Measurements from ENCODE around the gene NPFF. TPM values are rescaled to one million over a fixed set of nuclear protein-coding genes. Genes with fewer than 3 reads are reported as not detected.

NPFF gene
- total RNA-seq, 1 donor from 2014 or later, result not detected

DNA sequence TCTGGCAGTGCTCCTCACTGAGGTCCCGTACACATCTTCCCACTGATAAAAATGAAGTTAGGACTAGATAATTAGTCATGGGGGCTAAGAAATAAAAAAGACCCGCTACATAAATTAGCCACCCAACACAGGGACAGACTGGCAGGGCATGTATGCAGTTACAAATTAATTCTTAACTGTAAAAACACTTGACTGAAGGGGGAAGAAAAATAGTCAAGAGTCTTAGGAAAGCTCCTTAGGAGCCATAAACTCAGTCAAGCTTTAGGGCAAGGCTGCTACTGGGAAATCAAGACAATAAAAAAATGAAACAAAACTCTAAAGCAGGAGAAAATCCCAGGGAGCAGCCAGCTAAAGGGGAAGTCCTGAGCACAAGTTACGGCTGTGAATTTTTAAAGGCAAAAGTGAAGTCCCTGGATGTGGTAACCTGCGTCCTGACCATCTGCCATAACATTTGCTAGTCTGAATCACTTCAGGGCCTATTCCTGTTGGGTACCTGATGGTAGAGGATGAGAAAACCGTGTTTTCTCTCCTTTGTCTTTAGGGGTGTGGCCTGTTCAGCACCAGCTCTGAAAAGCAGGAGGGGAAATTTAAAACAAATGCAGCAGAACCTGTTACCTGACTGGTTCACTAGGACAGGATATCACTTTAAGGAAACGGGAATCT, 7.5 kb upstream of the NPFF start:
- DNase-seq (ENCODE audit: low spot score), result no peak

DNA sequence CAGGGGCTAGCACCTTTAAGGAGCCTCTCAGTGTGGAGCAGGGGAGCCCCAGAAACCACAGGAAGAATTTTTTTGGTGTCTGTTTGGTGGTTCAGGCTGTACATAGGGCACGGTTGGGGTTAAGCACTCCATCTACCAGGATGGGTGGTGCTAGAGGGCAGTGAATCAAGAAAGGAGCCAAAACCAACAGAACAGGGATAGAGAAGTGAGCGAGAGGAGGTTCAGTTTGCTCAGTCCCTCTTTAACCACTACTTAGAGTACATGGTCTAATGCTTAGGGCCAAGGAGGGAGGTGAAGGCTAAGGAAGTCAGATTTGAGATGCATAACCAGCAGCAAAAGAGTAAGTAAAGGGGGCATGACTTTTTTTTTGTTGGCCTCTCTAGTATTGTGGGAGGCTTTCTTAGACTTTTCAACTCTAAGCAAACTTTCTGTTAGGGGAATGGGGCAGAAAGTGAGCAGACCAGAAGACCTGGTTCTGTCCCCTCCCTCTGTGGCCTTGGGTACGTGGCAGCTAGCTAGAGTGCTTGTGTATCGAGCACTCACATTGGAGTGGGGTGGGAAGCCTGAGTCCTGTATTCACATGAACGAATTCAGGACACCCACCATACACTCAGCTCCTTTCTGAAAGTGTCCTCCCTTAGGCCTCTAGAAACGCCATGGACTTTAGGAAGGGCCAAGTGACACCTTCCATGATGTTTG, 6.6 kb upstream of the NPFF start:
- DNase-seq (ENCODE audit: low spot score), result no peak

DNA sequence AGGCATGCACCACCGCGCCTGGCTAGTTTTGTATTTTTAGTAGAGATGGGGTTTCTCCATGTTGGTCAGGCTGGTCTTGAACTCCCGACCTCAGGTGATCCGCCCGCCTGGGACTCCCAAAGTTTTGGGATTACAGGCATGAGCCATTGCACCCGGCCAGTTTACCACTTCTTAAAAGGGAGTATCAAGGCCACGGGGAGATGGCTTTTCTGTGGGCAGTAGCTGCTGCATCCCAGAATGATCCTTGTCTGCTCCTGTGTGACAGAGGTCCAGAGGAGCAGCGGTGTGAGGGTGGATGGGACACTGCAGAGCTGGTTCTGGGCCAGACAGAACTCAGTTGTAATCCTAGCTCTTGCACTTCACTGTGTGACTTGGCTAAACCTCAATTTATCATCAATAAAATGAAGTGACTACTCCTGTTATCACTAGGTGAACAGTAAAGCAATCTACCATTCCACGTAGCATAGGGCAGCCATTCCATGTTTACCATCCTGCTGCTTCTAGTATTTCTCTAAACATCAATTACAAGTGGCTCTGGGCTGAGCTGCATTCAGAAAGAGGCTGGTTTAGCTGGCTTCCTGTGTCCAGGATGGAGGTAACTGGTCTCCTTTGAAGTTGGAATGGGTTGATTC, 3.0 kb upstream of the NPFF start:
- DNase-seq (ENCODE audit: low spot score), result no peak

DNA sequence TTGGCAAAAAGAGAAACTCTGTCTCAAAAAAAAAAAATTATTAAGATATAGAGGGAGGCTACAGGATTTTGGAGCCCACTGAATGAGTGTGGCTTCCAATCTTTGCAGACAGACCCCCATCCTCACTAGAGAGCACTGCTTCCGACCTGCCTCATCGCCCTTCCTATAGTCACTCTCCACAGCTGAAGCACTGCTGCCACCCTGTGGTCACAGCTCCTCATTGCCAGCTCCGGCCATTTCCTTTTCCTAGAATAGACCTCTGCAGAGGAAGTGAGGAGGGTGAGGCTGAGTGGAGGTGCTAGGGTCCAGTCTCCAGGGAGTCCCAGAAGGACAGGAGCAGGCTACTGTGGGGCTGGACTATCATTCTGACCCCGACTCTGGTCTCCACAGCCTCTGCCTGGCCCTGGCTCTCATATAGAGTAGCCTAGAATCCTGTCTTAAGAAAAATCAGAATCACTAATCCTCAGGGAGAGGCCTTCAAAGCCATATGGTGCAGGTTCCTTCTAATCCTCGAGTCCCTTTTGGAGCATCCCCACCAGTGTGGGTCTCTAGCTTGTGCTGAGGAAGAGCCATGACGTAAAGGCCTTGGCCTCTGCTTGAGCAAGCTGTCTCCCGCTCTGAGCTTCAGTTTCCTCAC, 1.4 kb upstream of the NPFF start:
- peak; percentile 87 for DNase-seq (ENCODE audit: low spot score)

DNA sequence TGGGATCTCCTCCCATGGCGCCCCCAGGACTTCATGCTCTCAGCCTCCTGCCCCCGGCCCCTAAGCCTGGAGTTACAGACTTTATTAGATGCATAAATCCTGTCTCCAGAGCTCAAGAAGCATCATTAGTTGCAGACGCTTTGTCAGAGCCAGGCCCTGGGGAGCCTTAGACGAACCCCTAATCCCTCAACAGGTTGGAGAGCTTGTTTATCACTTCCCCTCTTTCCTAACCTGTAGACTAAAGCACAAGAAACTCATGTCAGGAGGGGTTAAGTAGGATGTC, 260 bp upstream of the NPFF start:
- DNase-seq (ENCODE audit: low spot score), result no peak

DNA sequence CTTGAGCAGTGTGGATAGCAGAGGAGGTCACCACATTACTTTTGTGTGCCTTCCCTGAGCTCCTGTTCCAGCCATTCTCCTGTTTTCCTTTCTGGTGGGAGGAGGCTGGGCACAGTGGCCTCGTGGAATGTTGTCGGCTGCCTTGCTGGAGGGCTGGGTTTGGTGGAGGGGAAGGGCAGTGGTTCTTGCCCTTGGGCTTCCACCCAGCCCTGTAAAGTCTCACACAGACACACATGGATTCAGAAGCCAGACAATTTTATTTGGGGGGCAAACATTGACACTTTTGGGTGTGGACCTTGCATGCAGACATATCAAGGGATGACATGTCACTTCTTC, 866 bp downstream of the NPFF start:
- DNase-seq (ENCODE audit: low spot score), result no peak

DNA sequence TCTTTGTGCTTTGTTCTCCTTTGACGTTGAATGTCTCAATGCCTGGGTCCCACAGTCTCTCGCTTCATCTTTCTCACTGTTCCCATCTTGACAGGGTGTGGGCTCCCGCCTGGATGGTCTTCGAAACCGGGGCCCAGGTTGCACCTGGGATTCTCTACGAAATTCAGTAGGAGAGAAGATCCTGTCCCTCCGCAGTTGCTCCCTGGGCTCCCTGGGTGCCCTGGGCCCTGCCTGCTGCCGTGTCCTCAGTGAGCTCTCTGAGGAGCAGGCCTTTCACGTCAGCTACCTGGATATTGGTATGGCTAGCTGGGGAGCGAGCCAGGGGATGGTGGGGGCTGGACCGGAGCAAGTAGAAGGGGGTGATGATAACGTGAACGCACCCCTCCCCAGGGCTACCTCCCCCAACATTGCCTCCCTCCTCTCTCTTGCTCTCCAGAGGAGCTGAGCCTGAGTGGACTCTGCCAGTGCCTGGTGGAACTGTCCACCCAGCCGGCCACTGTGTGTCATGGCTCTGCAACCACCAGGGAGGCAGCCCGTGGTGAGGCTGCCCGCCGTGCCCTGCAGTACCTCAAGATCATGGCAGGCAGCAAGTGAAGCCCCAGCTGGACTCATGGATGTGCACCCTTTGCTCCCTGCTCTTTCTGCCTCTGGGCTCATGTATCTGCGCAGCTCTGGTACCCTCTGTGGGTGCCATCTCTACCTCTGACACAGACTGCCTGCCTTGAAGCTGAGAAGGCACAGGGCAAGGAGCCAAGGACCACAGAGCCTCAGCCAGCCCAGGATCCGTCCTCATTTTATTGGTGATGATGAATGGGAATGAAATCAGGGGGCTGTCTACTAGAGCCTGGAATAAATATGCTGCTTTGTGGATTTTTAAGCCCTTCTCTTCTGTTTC, 1.5 kb downstream of the NPFF start:
- no peak for DNase-seq (ENCODE audit: low spot score)

DNA sequence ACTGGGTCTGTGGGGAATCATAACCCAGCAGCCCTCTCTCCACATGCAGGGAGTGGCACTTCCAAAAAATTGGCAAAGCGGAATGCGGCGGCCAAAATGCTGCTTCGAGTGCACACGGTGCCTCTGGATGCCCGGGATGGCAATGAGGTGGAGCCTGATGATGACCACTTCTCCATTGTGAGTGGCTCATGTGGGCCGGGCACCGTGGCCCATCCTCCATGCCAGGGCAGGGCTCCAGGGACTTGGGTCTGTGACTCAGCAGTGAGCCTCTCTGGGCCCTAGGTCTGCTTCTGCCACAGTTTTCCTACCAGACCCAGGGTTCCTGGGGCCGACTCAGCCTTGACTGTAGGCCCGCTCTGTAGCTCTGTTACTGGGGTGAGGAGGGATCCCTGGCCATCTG, 2.2 kb downstream of the NPFF start:
- no peak for DNase-seq (ENCODE audit: low spot score)

DNA sequence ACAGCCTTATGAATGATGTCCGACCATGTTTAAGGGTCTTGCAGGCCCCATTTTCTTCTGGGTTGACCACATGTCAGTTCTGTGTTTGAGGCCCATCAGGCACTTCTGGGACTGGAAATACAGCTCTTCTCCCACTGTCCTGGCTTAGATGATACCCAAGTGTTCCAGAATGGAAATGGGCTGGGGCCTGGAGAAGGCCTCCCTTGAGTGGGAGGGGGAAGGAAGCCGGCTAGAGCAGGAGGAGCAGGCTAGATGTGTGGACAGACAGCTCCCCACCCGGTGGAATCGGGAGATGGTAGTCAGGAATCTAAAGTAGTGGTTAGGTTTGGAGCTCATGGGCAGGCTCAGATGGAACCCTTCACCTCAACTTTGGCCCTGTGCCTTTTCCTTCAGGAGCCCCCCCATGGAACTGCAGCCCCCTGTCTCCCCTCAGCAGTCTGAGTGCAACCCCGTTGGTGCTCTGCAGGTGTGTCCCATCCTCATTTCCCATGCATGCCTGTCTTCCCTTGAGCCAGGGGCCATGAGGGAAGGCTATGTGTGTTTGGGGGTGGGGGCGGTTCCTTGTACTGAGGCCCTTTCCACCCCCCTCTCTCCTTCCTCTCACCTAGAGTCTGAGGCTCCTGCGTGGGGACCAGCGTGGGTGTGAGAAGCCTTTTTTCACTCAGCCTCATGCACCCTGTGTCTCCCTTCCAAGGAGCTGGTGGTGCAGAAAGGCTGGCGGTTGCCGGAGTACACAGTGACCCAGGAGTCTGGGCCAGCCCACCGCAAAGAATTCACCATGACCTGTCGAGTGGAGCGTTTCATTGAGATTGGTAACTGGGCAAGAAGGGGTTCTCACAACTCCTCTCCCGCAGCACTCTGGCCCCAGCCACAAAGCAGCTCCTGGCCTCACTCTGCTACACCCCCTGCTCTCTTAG, 3.0 kb downstream of the NPFF start:
- no peak for DNase-seq (ENCODE audit: low spot score)

DNA sequence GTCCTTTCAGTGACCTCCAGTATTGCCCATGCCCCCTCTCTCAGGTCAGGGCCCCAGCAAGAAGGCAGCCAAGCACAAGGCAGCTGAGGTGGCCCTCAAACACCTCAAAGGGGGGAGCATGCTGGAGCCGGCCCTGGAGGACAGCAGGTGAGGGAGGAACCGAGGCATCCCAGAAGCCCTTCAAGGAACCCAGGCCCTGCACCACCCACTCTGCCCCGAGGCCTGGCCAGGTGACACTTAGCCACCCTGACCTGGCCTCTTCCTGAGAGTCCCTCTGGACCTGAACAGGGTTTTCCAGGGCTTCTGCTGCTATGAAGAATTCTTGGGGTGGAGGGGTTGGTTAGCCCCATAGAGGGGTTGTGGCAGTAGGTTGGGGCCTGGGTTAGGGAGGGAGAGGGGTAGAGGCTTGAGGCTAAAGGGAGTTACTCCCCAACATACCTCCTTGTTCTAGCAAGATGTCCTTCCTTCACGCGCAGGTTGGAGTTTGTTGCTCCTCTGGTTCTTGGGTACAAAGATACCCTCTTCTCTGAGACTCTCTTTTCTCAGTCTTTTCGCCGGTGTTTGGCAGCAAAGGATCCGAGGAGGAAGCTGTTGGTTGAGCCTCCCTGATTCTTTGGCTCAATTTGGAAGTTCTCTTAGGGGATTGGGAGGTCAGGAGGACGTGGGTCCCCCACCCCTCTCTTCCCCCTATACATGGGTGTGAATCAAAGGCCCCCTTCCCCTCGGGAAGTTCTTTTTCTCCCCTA, 4.1 kb downstream of the NPFF start:
- no peak for DNase-seq (ENCODE audit: low spot score)

DNA sequence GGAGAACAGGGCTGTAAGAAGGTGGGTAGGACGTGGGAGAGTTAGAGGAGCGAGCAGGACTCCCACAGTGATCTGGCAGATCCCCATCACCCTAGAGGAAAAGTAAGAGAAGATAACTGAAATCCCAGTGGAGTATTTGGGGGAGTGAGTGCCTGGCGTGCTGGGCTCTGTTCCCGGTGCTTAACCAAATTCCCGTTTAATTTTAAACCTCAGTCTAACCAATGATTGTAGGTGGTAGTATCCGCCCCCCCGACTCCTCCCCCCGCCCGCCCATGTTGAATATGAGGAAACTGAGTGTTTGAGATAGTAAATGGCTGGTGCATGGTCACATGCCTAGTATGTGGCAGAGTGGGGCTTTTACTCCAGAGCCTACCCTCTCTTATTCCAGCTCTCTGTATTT, 5.0 kb downstream of the NPFF start:
- DNase-seq (ENCODE audit: low spot score), result no peak

DNA sequence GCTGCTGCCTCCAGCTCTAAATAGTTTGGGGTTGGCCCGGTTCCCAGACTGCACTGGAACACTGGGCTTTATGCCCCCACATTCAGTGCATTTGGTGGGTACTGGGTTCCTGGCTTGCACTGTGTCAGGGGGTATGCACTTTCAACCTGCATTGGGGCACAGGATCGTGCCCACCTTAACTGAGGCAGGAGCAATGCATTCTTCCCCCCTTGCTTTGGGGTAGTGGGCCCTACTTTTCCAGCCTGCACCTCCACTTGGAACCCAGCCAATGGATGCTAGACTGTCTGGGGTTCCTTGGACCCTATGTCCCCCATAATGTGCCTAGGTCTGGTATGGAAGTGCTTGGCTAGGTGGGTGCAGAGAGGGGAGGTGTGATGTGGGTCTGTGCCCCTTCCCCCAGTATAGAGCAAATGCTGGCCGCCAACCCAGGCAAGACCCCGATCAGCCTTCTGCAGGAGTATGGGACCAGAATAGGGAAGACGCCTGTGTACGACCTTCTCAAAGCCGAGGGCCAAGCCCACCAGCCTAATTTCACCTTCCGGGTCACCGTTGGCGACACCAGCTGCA, 5.6 kb downstream of the NPFF start:
- no peak for DNase-seq (ENCODE audit: low spot score)

DNA sequence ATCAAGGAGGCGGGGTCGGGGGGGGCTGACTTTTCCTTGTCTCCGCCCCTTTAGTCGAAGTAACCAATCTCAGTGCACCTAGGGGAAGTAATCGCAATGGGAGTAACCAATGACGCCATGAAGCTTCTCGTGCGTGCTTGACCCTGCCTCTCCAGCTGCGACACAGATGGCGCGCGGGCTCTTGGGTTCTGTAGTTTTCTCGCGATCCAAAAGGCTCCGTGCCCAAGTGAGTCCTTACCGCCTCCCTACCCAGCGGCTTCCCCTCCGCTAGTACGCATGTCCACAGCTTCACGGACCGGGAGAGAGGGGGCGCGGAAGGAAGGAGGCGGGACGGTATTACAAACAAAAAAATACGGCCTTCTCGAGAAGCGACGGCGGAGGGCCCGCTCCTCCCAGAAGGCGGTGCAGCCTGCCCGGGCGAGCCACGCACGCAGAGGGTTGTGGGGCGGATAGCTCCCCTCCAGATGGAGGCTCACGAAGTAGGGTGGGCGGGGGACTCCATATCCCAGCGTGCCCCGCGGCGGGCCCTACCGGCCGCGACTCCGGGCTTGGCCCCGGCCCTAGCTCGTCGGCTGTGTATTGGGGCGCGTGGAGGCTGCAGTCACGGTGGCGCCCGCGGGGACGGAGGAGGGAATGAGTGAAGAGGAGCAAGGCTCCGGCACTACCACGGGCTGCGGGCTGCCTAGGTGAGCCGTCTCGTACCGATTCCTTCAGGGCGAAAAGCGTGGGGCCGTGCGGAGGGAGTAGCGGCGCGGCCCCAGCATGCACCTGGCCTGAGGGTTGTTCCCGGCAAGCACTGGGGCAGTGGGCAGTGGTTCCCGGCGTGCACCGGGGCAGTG, 6.3 kb downstream of the NPFF start, which contains the start of gene TARBP2:
TSS of gene TARBP2 (plus strand) at position 508 of the 839 bp plus-strand sequence. CDS start at position 634, 126 bp downstream.
- DNase-seq (ENCODE audit: low spot score), result peak; percentile 99

DNA sequence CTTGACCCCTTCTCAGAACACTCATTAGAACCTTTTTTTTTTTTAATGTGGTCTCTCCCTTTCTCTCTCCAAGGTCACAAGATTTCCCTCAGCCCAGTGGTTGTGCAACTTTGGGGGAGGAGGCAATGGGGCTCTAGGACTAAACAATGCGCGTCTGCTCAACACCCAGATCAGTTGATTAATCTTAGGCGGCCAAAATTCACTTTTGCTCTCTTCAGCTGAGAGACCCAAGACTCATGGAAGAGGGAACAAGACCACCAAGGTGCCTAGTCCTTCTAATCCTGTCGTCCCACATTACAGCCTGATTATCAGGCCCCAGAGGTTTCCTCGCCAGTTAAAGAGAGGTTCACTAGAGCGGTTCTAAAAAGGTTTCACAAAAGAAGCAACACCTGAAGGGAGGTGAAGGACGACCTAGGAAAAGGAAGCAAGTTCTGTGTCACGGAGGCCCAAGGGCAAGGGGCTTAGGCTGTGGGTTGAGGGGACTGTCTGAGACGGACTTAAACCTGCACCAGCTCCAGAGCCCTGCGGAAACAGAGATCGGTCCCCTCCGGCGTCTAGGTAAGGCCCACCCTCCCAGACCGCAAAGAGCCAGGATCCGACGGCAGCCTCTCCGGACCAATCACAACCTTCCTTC, 7.0 kb downstream of the NPFF start:
- DNase-seq (ENCODE audit: low spot score), result peak; percentile 62

DNA sequence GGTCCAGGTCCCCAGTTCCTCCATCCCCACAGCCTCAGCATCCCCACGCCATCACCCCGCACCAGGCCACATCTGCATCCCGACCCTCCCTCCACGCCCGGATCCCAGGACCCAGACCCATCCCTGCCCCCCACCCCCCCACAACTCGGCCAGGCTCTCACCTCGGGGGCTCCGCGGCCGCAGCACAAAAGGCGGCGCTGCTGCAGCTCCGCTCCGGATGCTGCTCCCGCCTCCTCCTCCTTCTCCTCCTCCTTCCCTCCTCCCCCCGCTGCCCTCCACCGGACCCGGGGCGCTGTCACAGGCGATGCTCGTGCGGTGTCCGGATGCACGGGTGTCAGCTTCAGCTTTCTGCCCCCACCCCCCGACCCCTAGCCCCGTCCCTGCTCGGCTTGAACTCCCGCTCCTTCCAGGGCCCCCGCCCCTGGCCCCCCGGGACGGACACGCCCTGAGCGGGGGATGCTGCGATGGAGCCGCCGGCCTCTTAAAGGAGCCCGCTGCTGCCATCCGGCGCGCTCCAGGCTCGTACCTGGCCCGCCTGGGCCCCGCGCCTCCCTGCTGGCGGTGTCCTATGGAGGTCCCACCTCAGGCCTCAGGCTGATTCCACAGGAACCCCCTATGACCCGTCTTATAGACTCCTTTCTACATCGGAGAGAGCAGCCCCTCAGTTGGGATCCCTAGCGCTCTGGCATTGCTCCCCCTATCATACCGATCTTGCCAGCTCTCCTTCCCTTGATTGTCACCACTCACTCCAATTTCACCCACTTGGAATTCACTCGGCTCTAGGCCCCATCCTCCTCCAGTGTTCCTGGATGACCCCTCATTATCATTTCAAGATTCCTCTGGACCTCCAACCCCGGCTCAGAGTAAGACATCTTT, 7.8 kb downstream of the NPFF start, which contains the start of gene MAP3K12:
TSS of gene MAP3K12 (minus strand) at position 193 of the 876 bp plus-strand sequence. CDS start 12,067 bp downstream, outside the sequence.
- peak; percentile 49 for DNase-seq (ENCODE audit: low spot score)

DNA sequence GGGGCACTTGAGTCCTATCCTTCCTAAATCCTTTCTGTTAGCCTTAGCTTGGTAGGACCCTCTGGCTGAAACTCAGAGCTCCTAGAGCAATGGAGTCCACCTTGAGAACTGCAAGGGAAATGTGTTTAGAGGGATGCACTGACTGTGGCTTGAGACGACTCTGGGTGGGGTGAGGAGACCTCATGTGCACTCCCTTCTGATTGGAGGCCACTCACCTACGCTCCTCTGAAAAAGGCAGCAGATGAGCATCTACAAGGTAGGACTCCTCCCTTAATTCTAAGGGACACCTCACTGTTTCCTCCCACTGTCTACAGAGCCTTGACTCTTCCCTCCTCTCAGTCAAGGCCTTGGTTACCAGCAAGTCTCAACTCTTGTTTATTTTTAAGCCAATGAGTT, 9.1 kb downstream of the NPFF start:
- no peak for DNase-seq (ENCODE audit: low spot score)

DNA sequence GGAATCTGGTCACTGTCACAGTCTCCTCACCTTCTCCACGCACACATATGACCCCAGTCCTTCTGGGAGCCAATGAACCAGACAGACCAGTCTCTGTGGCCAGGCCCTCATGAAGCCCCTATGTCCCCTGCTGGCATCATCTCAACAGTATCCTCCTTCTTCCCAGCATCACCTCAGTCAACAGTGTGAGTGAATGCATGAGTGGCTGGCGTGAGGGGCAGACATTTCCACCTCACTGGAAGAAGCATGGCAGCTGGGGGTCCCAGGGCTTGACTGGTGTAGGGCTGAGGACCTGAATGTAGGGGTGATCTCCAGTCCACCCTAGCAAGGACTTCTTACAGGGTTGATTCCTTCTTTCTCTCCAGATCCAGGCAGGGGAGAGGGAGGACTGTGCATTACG, 9.8 kb downstream of the NPFF start:
- no peak for DNase-seq (ENCODE audit: low spot score)

Data from mucosa of gallbladder (tissue), 1 donor.